ENCODE data around the gene RPL19. TPM values are rescaled to one million over a fixed set of nuclear protein-coding genes. Genes with fewer than 3 reads are reported as not detected.
A peak's percentile ranks its signal among the peaks of the same experiment; 100 is the strongest.

Gene RPL19
- total and polyA plus RNA-seq, 2 experiments from 2014 or later, result 1,594 to 2,627 TPM

DNA sequence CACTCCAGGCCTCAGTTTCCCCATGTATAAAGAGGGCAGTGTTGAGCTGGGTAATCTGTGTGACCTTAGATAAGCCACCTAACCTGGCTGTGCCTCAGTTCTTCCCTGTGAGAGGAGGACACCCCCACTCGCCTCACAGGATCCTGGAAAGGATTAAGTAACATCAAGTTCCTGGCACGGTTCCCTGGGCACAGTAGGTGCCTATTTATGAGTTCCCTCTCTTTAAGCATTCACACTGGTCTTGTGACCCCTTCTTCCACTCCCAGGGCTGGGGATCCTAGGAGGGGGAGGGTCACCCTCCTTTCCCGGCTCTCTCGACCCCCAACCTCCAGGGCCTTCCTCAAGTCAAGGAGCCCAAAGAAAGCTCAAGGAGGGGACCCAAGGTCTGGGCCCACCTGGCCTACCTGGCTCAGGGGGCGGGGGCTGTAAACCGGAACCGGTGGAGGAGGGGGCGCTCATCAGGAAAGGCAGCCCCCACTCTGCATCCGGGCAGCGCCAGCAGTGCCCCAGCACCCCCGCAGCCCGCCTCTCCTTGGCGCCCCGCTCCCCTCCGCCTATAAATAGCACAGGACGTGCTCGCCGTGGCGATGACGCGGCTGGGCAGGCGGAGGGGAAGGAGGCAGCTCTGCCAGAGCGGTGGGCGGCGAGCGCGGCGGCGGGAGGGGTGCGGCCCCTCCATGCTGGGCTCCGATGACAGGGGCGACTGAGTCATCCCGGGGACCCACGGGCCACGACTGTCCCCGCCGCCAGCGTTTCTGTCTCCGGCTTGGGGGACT lies 9.4 kb downstream of the RPL19 start:
- Histone ChIP-seq H3K4me3 (peak overlapping the region; percentile 61), H3K27ac (ENCODE audit: low read depth) (no peak overlapping the region), H3K79me2 (replicated peaks; ENCODE audit: insufficient read depth) (no peaks in the 10 kb centered on the region), H3K4me1 (ENCODE audit: insufficient read depth) (peaks cover 16% of the 10 kb centered on the region), H3K9me2 (ENCODE audit: insufficient read depth) (no peaks in the 10 kb centered on the region), H4K20me1 (replicated peaks; ENCODE audit: insufficient read depth) (peaks cover 5% of the 10 kb centered on the region), H3K4me2 (peak overlapping the region; percentile 89), H3K36me3 (ENCODE audit: insufficient read depth) (peaks cover 8% of the 10 kb centered on the region), H3F3A (replicated peaks; ENCODE audit: low read depth) (peaks cover 19% of the 10 kb centered on the region), H3K27me3 (ENCODE audit: insufficient read depth) (0 out of 2 replicates have a peak, but pooled peaks cover 9% of the 10 kb centered on the region), H2AFZ (peak overlapping the region; percentile 89; the same call in 1 of the 2 replicates)
- peaks cover 15% of the 10 kb centered on the region for H3K27me3 Mint-ChIP-seq (ENCODE audit: insufficient read depth, low read depth, poor library complexity)
- peak overlapping the region; percentile 69 for H3K4me3 Mint-ChIP-seq
- ATAC-seq (peak; percentile 28), DNase-seq (ENCODE audit: low spot score) (peak; percentile 77)
- peaks cover 11% of the 10 kb centered on the region for H3K36me3 Mint-ChIP-seq (ENCODE audit: low read depth)
- TF ChIP-seq CREB1 (CRISPR knock-in tag; IDR thresholded peaks at IDR 0.05; ENCODE audit: low read depth) (peak; percentile 64), STAT1 (IDR thresholded peaks at IDR 0.05; ENCODE audit: unreplicated experiment) (no peak), NANOG (IDR thresholded peaks at IDR 0.05; ENCODE audit: borderline replicate concordance) (no peak), JUNB (IDR thresholded peaks at IDR 0.05; ENCODE audit: unreplicated experiment) (no peak), POLR2AphosphoS5 (IDR thresholded peaks at IDR 0.05; ENCODE audit: low read depth) (peak; percentile 50; the same call in 1 of the 2 replicates)
- TF ChIP-seq, protein P1, sequence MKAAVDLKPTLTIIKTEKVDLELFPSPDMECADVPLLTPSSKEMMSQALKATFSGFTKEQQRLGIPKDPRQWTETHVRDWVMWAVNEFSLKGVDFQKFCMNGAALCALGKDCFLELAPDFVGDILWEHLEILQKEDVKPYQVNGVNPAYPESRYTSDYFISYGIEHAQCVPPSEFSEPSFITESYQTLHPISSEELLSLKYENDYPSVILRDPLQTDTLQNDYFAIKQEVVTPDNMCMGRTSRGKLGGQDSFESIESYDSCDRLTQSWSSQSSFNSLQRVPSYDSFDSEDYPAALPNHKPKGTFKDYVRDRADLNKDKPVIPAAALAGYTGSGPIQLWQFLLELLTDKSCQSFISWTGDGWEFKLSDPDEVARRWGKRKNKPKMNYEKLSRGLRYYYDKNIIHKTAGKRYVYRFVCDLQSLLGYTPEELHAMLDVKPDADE (IDR thresholded peaks at IDR 0.05), result 0 out of 2 replicates have a peak, but pooled peaks have one; percentile 18
- no peaks in the 10 kb centered on the region; the same call in 2 of the 3 replicates for H3K9me3 Mint-ChIP-seq
- peaks cover 44% of the 10 kb centered on the region for H3K4me1 Mint-ChIP-seq
- no peak overlapping the region for H3K27ac Mint-ChIP-seq

DNA sequence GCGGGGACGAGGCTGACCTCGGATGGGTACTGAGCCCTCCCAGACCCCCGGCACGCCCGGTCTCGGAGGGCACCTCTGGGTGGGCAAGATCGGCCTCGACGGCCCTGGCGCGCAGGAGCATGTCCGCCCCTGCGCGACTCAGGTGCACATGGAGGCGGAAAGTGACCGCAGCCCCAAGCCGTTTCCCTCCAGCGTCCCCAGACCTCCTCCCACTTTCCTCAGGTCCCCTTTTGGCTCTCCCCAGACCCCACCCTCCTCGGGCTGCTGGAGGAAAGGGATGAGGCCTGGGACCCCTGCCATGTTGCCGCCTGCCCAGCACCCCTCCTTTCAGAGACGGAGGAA lies 10.0 kb downstream of the RPL19 start:
- Mint-ChIP-seq H3K27ac (no peak overlapping the region; the same call in 1 of the 2 replicates), H3K9me3 (no peaks in the 10 kb centered on the region; the same call in 2 of the 3 replicates), H3K27me3 (ENCODE audit: insufficient read depth, low read depth, poor library complexity) (peaks cover 15% of the 10 kb centered on the region), H3K4me1 (peaks cover 44% of the 10 kb centered on the region), H3K4me3 (peak overlapping the region; percentile 69), H3K36me3 (ENCODE audit: low read depth) (peaks cover 5% of the 10 kb centered on the region)
- Histone ChIP-seq H2AFZ (peak overlapping the region; percentile 89), H3K9me2 (ENCODE audit: insufficient read depth) (no peaks in the 10 kb centered on the region), H3K36me3 (ENCODE audit: insufficient read depth) (peaks cover 2% of the 10 kb centered on the region; the same call in 1 of the 2 replicates), H3K79me2 (replicated peaks; ENCODE audit: insufficient read depth) (no peaks in the 10 kb centered on the region), H3K4me1 (ENCODE audit: insufficient read depth) (peaks cover 16% of the 10 kb centered on the region), H3F3A (replicated peaks; ENCODE audit: low read depth) (peaks cover 14% of the 10 kb centered on the region), H3K4me2 (peak overlapping the region; percentile 89), H4K20me1 (replicated peaks; ENCODE audit: insufficient read depth) (no peaks in the 10 kb centered on the region), H3K27ac (ENCODE audit: low read depth) (no peak overlapping the region), H3K27me3 (ENCODE audit: insufficient read depth) (0 out of 2 replicates have a peak, but pooled peaks cover 9% of the 10 kb centered on the region), H3K4me3 (peak overlapping the region; percentile 61)
- DNase-seq (ENCODE audit: low spot score) (no peak), ATAC-seq (no peak; the same call in 1 of the 3 replicates)
- no peak for TF ChIP-seq STAT1 (IDR thresholded peaks at IDR 0.05; ENCODE audit: unreplicated experiment)

DNA sequence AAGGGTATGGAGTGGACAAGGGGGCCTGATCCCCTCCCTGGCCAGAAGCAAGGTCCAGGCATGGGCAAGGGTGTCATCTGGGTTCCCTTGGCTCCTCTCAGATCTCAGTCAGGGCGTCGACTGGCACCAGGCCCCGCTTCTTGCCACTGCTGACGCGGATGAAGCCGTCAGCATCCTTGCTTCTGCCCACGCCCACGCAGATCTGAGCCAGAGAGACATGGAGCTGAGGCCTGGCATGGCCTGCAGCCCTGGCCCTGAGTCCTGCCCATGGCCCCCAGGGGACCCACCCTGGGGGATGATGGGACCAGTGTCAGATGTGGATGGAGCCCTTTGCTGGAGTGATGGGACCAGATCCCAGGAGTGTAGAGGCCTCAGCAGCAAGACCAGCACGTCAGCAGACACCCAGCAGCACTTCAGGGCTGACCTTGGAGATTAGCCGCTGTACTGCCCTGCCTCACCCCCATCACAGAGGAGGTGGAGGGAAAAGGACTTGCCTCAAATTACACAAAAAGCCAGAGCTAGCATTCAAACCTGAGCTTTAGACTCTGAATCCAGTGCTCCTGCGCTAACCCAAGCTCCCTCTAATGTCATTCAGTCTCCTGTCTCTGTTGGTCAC lies 12.2 kb downstream of the RPL19 start:
- DNase-seq (ENCODE audit: low spot score), result no peak
- Histone ChIP-seq H2AFZ (no peak overlapping the region), H3K4me1 (ENCODE audit: insufficient read depth) (peaks cover 16% of the 10 kb centered on the region), H3K27me3 (ENCODE audit: insufficient read depth) (peaks cover 13% of the 10 kb centered on the region; the same call in 1 of the 2 replicates), H3K4me2 (no peak overlapping the region), H3K27ac (ENCODE audit: low read depth) (no peak overlapping the region), H4K20me1 (replicated peaks; ENCODE audit: insufficient read depth) (no peaks in the 10 kb centered on the region), H3F3A (replicated peaks; ENCODE audit: low read depth) (0 out of 2 replicates have a peak, but pooled peaks cover 8% of the 10 kb centered on the region), H3K36me3 (ENCODE audit: insufficient read depth) (no peaks in the 10 kb centered on the region), H3K79me2 (replicated peaks; ENCODE audit: insufficient read depth) (no peaks in the 10 kb centered on the region), H3K9me2 (ENCODE audit: insufficient read depth) (no peaks in the 10 kb centered on the region), H3K4me3 (no peak overlapping the region)
- H3K4me3 Mint-ChIP-seq, result no peak overlapping the region
- no peaks in the 10 kb centered on the region for H3K9me3 Mint-ChIP-seq
- H3K27me3 Mint-ChIP-seq (ENCODE audit: insufficient read depth, low read depth, poor library complexity), result peaks cover 23% of the 10 kb centered on the region
- H3K27ac Mint-ChIP-seq, result no peak overlapping the region
- H3K36me3 Mint-ChIP-seq (ENCODE audit: low read depth), result no peaks in the 10 kb centered on the region
- H3K4me1 Mint-ChIP-seq, result peaks cover 36% of the 10 kb centered on the region
- ATAC-seq, result no peak
- TF ChIP-seq ZNF114 (CRISPR knock-in tag; IDR thresholded peaks at IDR 0.05), result no peak
- TF ChIP-seq, protein P2, sequence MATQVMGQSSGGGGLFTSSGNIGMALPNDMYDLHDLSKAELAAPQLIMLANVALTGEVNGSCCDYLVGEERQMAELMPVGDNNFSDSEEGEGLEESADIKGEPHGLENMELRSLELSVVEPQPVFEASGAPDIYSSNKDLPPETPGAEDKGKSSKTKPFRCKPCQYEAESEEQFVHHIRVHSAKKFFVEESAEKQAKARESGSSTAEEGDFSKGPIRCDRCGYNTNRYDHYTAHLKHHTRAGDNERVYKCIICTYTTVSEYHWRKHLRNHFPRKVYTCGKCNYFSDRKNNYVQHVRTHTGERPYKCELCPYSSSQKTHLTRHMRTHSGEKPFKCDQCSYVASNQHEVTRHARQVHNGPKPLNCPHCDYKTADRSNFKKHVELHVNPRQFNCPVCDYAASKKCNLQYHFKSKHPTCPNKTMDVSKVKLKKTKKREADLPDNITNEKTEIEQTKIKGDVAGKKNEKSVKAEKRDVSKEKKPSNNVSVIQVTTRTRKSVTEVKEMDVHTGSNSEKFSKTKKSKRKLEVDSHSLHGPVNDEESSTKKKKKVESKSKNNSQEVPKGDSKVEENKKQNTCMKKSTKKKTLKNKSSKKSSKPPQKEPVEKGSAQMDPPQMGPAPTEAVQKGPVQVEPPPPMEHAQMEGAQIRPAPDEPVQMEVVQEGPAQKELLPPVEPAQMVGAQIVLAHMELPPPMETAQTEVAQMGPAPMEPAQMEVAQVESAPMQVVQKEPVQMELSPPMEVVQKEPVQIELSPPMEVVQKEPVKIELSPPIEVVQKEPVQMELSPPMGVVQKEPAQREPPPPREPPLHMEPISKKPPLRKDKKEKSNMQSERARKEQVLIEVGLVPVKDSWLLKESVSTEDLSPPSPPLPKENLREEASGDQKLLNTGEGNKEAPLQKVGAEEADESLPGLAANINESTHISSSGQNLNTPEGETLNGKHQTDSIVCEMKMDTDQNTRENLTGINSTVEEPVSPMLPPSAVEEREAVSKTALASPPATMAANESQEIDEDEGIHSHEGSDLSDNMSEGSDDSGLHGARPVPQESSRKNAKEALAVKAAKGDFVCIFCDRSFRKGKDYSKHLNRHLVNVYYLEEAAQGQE (IDR thresholded peaks at IDR 0.05; ENCODE audit: unreplicated experiment), result no peak
